Colonic mucosa (tissue), 4 donors: ENCODE data around the gene RNF144A. TPM values are rescaled to one million over a fixed set of nuclear protein-coding genes. Genes with fewer than 3 reads are reported as not detected.

Experiments
- DNase-seq: peaks from one replicate; pipeline ENCODE4 v3.0.0-alpha.2; 2020
- H3K27ac ChIP-seq: fragments of 200-600 bp; one replicate; pipeline ENCODE4 v1.8.0; 2021
- H3K27me3 ChIP-seq: fragments of 200-600 bp; one replicate; pipeline ENCODE4 v1.8.0; 2021
- H3K36me3 ChIP-seq: fragments of 200-600 bp; one replicate; pipeline ENCODE4 v1.8.0; 2021
- H3K4me1 ChIP-seq: fragments of 200-600 bp; one replicate; pipeline ENCODE4 v1.8.0; 2021; ENCODE audit warnings: mild to moderate bottlenecking
- H3K4me3 ChIP-seq: fragments of 200-600 bp; one replicate; pipeline ENCODE4 v1.8.0; 2021
- H3K9ac ChIP-seq, 2 donors: one replicate each; pipeline ENCODE4 v1.7.0; 2013; ENCODE audit warnings: control low read depth in 2 of 2, low read depth in 2 of 2, low read length in 2 of 2
- H3K9me3 ChIP-seq: fragments of 200-600 bp; one replicate; pipeline ENCODE4 v1.8.0; 2021
- intact Hi-C: fragments of 100-400 bp; cut with DNase I; formaldehyde crosslinking; loops from one replicate; pipeline ENCODE4 v1.14.1; 2022
- total RNA-seq, 2 donors: library from RNA; stranded (reverse); fragmentation: NEBNext Ultra II Directional in 1 of 2; extraction: Animal tissue kit (Norgen Biotek cat#: 25700) in 1 of 2; gene quantifications; one replicate each; pipeline ENCODE4 v1.2.1, GENCODE V29; 2021
- TF ChIP-seq, protein P1 (sequence below): fragments of 200-600 bp; IDR thresholded peaks from one replicate; pipeline ENCODE4 v1.8.0; 2022; ENCODE audit warnings: antibody characterized with exemption, mild to moderate bottlenecking
- donor health status: healthy.
- donor health status: DM: no; HTN: no; CAD: no.
- donor health status: DM: no; HTN: no; CAD: no.

Gene RNF144A
- total RNA-seq, 2 donors from 2014 or later: 13.9 to 22.6 TPM

DNA sequence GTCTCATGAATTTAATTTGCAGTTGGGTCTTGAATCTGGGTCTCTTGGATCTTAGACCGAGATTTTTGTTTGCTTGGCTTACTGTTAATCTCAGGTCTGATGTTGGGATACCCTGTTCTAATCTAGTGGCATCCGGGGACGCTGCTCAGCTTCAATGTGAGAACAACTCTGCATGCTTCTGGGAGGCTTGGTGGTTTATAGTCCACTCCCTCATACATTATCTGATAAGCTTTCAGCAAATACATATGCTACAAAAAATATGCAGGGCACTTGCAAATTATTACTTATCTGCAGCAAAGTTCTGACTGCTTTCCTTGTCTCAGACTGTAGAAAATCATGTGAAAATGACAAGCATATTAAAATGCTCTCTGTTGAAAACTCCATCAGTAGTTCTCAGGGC lies 39.4 kb downstream of the RNF144A start:
- DNase-seq: no peak
- intact Hi-C loops: no loop called here
- Histone ChIP-seq H3K4me1 (peaks cover 4% of the 10 kb centered on the region), H3K36me3 (no peaks in the 10 kb centered on the region), H3K9me3 (no peaks in the 10 kb centered on the region), H3K4me3 (no peak overlapping the region), H3K27me3 (no peaks in the 10 kb centered on the region), H3K27ac (no peak overlapping the region), H3K9ac (no peak overlapping the region)
- TF ChIP-seq, protein P1, sequence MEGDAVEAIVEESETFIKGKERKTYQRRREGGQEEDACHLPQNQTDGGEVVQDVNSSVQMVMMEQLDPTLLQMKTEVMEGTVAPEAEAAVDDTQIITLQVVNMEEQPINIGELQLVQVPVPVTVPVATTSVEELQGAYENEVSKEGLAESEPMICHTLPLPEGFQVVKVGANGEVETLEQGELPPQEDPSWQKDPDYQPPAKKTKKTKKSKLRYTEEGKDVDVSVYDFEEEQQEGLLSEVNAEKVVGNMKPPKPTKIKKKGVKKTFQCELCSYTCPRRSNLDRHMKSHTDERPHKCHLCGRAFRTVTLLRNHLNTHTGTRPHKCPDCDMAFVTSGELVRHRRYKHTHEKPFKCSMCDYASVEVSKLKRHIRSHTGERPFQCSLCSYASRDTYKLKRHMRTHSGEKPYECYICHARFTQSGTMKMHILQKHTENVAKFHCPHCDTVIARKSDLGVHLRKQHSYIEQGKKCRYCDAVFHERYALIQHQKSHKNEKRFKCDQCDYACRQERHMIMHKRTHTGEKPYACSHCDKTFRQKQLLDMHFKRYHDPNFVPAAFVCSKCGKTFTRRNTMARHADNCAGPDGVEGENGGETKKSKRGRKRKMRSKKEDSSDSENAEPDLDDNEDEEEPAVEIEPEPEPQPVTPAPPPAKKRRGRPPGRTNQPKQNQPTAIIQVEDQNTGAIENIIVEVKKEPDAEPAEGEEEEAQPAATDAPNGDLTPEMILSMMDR: no peak

DNA sequence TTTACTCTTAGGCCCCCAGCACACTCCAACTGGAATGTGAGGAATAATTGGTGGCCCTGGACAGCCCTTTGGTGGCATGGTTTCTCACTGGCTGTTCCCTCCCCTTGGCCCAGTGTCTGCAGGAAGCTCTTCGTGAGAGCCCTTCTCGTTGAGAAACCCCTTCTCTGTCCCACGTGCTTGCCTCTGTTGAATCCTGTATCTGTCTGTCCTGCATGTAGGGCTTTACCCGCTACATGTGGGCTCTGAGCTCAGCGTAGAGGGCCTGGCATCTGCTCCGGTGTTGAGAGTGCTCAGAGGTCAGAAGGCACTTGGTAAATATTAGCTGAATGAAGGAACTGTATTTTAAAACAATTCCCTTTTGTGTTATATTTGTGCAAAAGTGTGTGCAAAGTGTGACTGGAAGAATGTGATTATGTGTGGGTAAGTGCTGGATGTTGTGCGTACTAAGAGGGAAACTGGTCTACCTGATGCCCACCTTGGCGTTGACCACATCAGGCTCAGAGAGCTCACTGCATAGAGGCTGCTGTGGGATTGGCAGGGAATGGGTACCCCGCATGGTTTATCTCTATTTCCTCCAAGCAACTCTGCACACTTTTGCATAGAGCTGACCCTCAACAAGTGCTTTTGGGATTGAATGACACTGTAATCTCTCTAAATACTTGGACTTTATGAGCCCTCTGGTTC lies 40.0 kb downstream of the RNF144A start:
- Histone ChIP-seq H3K27ac (no peak overlapping the region), H3K4me3 (no peak overlapping the region), H3K9me3 (no peaks in the 10 kb centered on the region), H3K9ac (no peak overlapping the region), H3K4me1 (peaks cover 4% of the 10 kb centered on the region), H3K36me3 (no peaks in the 10 kb centered on the region), H3K27me3 (no peaks in the 10 kb centered on the region)
- no peak for DNase-seq
- TF ChIP-seq, protein P1: no peak
- intact Hi-C loops: no loop called here

DNA sequence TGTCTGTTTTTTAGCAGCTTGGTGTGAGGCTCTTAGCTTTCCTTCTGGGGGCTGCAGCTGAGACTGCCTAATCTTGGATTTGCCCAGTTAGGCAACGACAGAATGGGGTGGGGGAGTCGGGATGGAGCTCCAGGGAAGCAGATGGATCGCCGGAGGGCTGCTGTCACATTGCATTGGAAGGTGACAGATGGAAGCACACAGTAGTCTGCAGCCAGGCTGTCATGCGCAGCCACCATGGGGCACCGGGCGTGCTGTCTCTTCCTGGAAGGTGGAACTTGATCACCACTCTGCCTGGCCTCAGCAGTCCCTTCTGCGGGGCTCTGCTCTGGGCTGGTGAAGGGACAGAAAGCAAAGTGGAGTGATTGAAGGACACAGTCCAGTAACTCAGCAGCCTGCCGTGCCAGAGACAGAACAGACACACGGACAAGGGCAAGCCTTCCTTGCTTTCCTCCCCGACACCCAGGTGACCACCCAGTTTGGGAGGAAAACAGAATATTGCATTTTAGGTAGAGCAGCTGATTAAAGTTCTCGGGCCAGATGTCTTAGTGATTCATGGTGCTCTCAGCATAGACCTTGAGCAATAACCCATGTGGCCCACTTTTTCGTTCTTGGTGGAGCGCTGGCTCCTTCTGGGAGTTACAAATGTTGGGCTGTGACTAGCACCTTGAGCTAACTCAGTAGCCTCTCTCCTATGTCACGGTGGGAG lies 40.9 kb downstream of the RNF144A start:
- intact Hi-C loops: no loop called here
- Histone ChIP-seq H3K9me3 (no peaks in the 10 kb centered on the region), H3K27me3 (no peaks in the 10 kb centered on the region), H3K27ac (no peak overlapping the region), H3K4me3 (no peak overlapping the region), H3K9ac (no peak overlapping the region), H3K4me1 (peaks cover 4% of the 10 kb centered on the region), H3K36me3 (no peaks in the 10 kb centered on the region)
- DNase-seq: no peak
- TF ChIP-seq, protein P1: no peak

DNA sequence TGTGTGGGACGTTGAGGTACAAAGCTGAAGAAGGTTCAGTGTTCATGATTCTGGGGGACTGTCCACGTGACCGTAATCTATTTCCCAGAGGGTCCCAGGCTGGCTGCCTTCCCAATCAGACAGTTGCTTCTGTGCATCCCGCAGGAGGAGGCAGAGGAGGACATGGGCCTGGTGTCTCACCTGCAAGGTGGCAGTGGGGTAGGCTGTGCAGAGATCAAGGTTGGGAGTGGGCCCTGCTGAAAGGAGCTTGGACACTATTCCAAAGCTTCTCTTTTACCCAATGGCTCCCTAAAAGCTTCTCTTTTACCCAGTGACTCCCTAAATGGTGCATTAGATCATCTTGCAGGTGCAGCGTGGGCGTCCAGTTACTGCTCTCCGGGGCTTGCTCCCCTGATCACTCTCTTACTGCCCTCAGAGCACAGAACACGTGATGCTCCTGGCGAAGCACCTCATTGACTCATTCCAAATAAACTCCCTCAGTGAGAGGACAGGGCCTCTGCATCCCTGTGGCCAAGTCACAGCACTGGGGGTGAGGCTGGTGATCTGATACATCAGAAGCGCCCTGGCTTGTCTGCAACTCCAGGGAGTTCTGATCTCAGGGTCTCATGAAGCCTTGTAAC lies 41.5 kb downstream of the RNF144A start:
- Histone ChIP-seq H3K27me3 (no peaks in the 10 kb centered on the region), H3K9ac (no peak overlapping the region), H3K27ac (no peak overlapping the region), H3K36me3 (no peaks in the 10 kb centered on the region), H3K4me3 (no peak overlapping the region), H3K4me1 (peaks cover 4% of the 10 kb centered on the region), H3K9me3 (no peaks in the 10 kb centered on the region)
- TF ChIP-seq, protein P1: no peak
- intact Hi-C loops: no loop called here
- DNase-seq: no peak

DNA sequence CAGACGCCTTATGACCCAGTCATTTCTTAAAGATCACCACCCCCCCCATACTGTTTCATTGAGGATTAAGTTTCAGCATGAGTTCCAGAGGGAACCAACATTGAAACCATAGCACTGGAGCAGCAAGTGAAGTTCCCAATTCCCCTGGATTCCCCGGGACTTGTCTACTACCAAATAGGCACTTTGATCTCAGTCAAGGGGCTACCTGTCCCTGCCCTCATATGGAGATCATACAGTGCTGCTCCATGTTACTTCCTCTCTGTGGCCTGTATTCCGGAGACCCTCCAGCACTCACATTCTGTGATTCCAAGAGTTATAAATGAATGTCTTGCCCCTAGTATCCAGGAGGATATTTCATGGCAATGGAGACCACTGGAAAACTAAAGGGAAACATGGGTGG lies 42.5 kb downstream of the RNF144A start:
- Histone ChIP-seq H3K27ac (no peak overlapping the region), H3K27me3 (no peaks in the 10 kb centered on the region), H3K4me1 (peaks cover 4% of the 10 kb centered on the region), H3K9ac (no peak overlapping the region), H3K4me3 (no peak overlapping the region), H3K36me3 (no peaks in the 10 kb centered on the region), H3K9me3 (no peaks in the 10 kb centered on the region)
- no peak for DNase-seq
- intact Hi-C loops: no loop called here
- TF ChIP-seq, protein P1: no peak
